Heart left ventricle (tissue), 16 donors: ENCODE results near the gene GDA. TPM values are rescaled to one million over a fixed set of nuclear protein-coding genes. Genes with fewer than 3 reads are reported as not detected.

Source experiments
- ATAC-seq, 4 donors: fragments of 200-7000 bp; cut with Tn5 transposase; one replicate each; pipeline ENCODE4 v1.9.1; 2020 to 2022; ENCODE audit warnings: moderate library complexity in 4 of 4, mild to moderate bottlenecking in 3 of 4, moderate number of reproducible peaks in 1 of 4
- DNase-seq, 5 donors: peaks; one replicate each; pipeline ENCODE4 v3.0.0-alpha.2; 2020
- H3K27ac ChIP-seq, 12 donors: fragments of 200-600 bp; sonication (generic) in 4 of 12; one replicate each; pipeline versions ENCODE4 v1.5.0 to v1.8.0; 2016 to 2022; ENCODE audit warnings: mild to moderate bottlenecking in 2 of 12
- H3K27me3 ChIP-seq, 9 donors: fragments of 200-600 bp; sonication (generic) in 2 of 9; one replicate each; pipeline versions ENCODE4 v1.5.1 to v1.8.0; 2016 to 2022; ENCODE audit warnings: mild to moderate bottlenecking in 3 of 9
- H3K36me3 ChIP-seq, 9 donors: fragments of 200-600 bp; sonication (generic) in 2 of 9; one replicate each; pipeline versions ENCODE4 v1.5.0 to v1.8.0; 2018 to 2022; ENCODE audit warnings: mild to moderate bottlenecking in 2 of 9
- H3K4me1 ChIP-seq, 12 donors: fragments of 200-600 bp; sonication (generic) in 4 of 12; one replicate each; pipeline versions ENCODE4 v1.5.0 to v1.8.0; 2016 to 2022; ENCODE audit warnings: mild to moderate bottlenecking in 3 of 12
- H3K4me3 ChIP-seq, 12 donors: fragments of 200-600 bp; sonication (generic) in 4 of 12; one replicate each; pipeline versions ENCODE4 v1.5.0 to v1.8.0; 2017 to 2022; ENCODE audit warnings: mild to moderate bottlenecking in 9 of 12, moderate library complexity in 4 of 12
- H3K9me3 ChIP-seq, 12 donors: fragments of 200-600 bp; sonication (generic) in 4 of 12; one replicate each; pipeline versions ENCODE4 v1.5.0 to v1.8.0; 2016 to 2022; ENCODE audit warnings: mild to moderate bottlenecking in 1 of 12
- CTCF ChIP-seq, 12 donors: fragments of 200-600 bp; sonication (generic) in 4 of 12; IDR thresholded peaks; one replicate each; pipeline versions ENCODE4 v1.5.0 to v1.8.0; 2018 to 2022; ENCODE audit warnings: antibody characterized with exemption in 12 of 12, mild to moderate bottlenecking in 5 of 12
- POLR2A ChIP-seq, 2 donors: fragments of 450-650 bp; IDR thresholded peaks; one replicate each; pipeline ENCODE4 v1.6.1; 2017; ENCODE audit warnings: antibody characterized with exemption in 2 of 2, mild to moderate bottlenecking in 2 of 2, moderate library complexity in 2 of 2
- WGBS, 4 donors: extraction: QIAGEN DNeasy Blood & Tissue Kit in 2 of 4; methylation state at CpG; one replicate each; pipeline versions ENCODE4 v1.1.5 to v1.1.7; 2013 to 2018; 5-methylcytosine and 5-hydroxymethylcytosine counted together
- intact Hi-C, 10 donors: fragments of 100-400 bp; cut with DNase I; formaldehyde crosslinking; loops; one replicate each; pipeline versions ENCODE4 v1.11.1 to v1.14.2; 2022
- polyA plus RNA-seq, 2 donors: library from polyadenylated mRNA; stranded (reverse); fragments of 200-250 nt; gene quantifications; one replicate each; pipeline ENCODE4 v1.2.3, GENCODE V29; 2013
- total RNA-seq, 9 donors: library from RNA; depleted of rRNA in 2 of 9; stranded (reverse); fragments of >200 nt in 2 of 9; fragmentation: NEBNext Ultra II Directional in 3 of 9; extraction: Animal tissue kit (Norgen Biotek cat#: 25700) in 3 of 9; gene quantifications; one replicate each; pipeline versions ENCODE4 v1.1.0 to v1.2.4, GENCODE V29; 2016 to 2023
- donor health status: ischemic (EF 13 %, LVEDD 7.1; RV severe dilation, severe dysfunction).
- donor health status: healthy with polysubstance abuse.
- donor health status: DM: no; HTN: yes; CAD: no.
- donor health status: DM: no; HTN: no; CAD: no.
- donor health status: ischemic (EF 25% LVEDD 6.9; RV normal size, moderate dysfunction).
- donor health status: ischemic (EF 25% LVEDD 5.7; RV mildly dilated, moderate dysfunction).
- donor health status: healthy.
- donor health status: DM: yes; HTN: yes; CAD: no.
- donor health status: ischemic (EF 35%, LVEDD 5.7; RV mildly dilated, moderate dysfunction).
- donor health status: nonischemic (EF 11% LVEDD 7.7; RV severe dilation, severe dysfunction).
- donor health status: DM: yes; HTN: yes; CAD: no.
- donor health status: PGD.
- donor health status: ischemic (EF 29% LVEDD 5.4; RV normal size, mild dysfunction).
- donor health status: nonischemic (EF 23%, LVEDD 6.1; RV moderate dilation, normal function).

Gene GDA
- total and polyA plus RNA-seq, 11 donors = 0.08 to 1.1 (median 0.19) TPM; not detected in 5

- H3K36me3 ChIP-seq = no peaks in the 10 kb centered on the region
- H3K27ac ChIP-seq = no peak overlapping the region
- H3K4me1 ChIP-seq = no peaks in the 10 kb centered on the region
- no peak for ATAC-seq
- intact Hi-C loops = no loop called here
- H3K27me3 ChIP-seq = peaks cover 0 to 9% (median 0%) of the 10 kb centered on the region in 9 donors
- no peak overlapping the region for H3K4me3 ChIP-seq
- 78 to 86% (median 83%) methylated on average over 2 of the region's 2 CpGs for whole genome bisulfite sequencing, 4 donors
- no peaks in the 10 kb centered on the region for H3K9me3 ChIP-seq
- no peak for DNase-seq
- TF ChIP-seq POLR2A (IDR thresholded peaks at IDR 0.05) (no peak), CTCF (IDR thresholded peaks at IDR 0.05) (no peak)
Observed at GRCh38 chr9:72155301-72155700, 6.1 kb downstream of the GDA start.

GRCh38 chr9:72156586-72156985 is 7.3 kb downstream of the GDA start:
- H3K4me1 ChIP-seq = no peaks in the 10 kb centered on the region
- ATAC-seq (no peak), DNase-seq (no peak)
- H3K36me3 ChIP-seq = no peaks in the 10 kb centered on the region
- no peak overlapping the region for H3K4me3 ChIP-seq
- H3K27me3 ChIP-seq = no peaks in the 10 kb centered on the region
- H3K9me3 ChIP-seq = no peaks in the 10 kb centered on the region
- H3K27ac ChIP-seq = no peak overlapping the region
- TF ChIP-seq CTCF (IDR thresholded peaks at IDR 0.05) (no peak), POLR2A (IDR thresholded peaks at IDR 0.05) (no peak)
- intact Hi-C loops = no loop called here

GRCh38 chr9:72158680-72159079 is 9.4 kb downstream of the GDA start:
- Histone ChIP-seq H3K27ac (no peak overlapping the region), H3K27me3 (no peaks in the 10 kb centered on the region), H3K4me1 (no peaks in the 10 kb centered on the region), H3K9me3 (no peaks in the 10 kb centered on the region), H3K4me3 (no peak overlapping the region), H3K36me3 (no peaks in the 10 kb centered on the region)
- intact Hi-C loops = no loop called here
- DNase-seq (no peak), ATAC-seq (no peak)
- no peak for TF ChIP-seq CTCF (IDR thresholded peaks at IDR 0.05)
- 80 to 88% (median 85%) methylated on average over 3 of the region's 3 CpGs for WGBS, 4 donors

- H3K27ac ChIP-seq = no peak overlapping the region
- TF ChIP-seq CTCF (IDR thresholded peaks at IDR 0.05) (no peak), POLR2A (IDR thresholded peaks at IDR 0.05) (no peak)
- no peak for ATAC-seq
- 64 to 80% (median 76%) methylated on average over 6 of the region's 6 CpGs for WGBS, 4 donors
- DNase-seq = no peak
- H3K4me3 ChIP-seq = no peak overlapping the region
- intact Hi-C loops = no loop called here
- no peaks in the 10 kb centered on the region for H3K4me1 ChIP-seq
- H3K36me3 ChIP-seq = no peaks in the 10 kb centered on the region
- no peaks in the 10 kb centered on the region for H3K27me3 ChIP-seq
- no peaks in the 10 kb centered on the region for H3K9me3 ChIP-seq
Observed at GRCh38 chr9:72160446-72161123, 11.3 kb downstream of the GDA start.
